ENCODE results near the gene CAPN5.

DNA sequence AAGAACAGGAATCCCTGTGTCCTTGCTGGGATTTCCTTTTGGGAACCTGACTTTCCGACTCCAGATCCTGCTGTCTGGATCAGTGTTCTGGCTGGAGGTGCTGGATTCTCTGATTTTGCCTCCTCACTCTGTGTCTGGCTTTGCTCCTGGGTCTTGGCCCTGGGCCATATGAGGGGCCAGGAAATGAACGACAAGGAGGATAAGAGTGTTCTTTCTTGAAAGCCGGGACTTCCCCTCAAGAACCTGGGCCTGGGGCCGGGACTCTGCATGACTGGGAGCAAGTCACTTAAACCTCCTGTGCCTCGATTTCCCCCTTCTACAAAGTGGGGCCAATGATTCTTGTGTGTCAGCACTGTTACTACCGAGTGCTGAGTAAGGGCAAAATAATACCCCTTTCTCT, 58.4 kb downstream of the CAPN5 start:
- TF ChIP-seq, protein P1, sequence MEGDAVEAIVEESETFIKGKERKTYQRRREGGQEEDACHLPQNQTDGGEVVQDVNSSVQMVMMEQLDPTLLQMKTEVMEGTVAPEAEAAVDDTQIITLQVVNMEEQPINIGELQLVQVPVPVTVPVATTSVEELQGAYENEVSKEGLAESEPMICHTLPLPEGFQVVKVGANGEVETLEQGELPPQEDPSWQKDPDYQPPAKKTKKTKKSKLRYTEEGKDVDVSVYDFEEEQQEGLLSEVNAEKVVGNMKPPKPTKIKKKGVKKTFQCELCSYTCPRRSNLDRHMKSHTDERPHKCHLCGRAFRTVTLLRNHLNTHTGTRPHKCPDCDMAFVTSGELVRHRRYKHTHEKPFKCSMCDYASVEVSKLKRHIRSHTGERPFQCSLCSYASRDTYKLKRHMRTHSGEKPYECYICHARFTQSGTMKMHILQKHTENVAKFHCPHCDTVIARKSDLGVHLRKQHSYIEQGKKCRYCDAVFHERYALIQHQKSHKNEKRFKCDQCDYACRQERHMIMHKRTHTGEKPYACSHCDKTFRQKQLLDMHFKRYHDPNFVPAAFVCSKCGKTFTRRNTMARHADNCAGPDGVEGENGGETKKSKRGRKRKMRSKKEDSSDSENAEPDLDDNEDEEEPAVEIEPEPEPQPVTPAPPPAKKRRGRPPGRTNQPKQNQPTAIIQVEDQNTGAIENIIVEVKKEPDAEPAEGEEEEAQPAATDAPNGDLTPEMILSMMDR (IDR thresholded peaks at IDR 0.05; ENCODE audit: insufficient read depth, low read length) = no peak
- TF ChIP-seq POLR2AphosphoS5 (IDR thresholded peaks at IDR 0.05; ENCODE audit: low read depth) = no peak

Data from HL-60 (cell line).